HFF-Myc (cell line): Measurements from ENCODE around the gene FUZ.

Source experiments
- DNase-seq: peaks from one replicate; pipeline ENCODE4 v3.0.0-alpha.2; 2011; ENCODE audit warnings: low read depth; ENCODE audit errors: extremely low read depth
- H3K4me3 ChIP-seq: replicated peaks from 2 replicates; pipeline ENCODE4 v1.5.1; 2011; ENCODE audit warnings: low read depth, mild to moderate bottlenecking, control low read depth, low read length
- TF ChIP-seq, protein P1 (sequence below): IDR thresholded peaks from 2 replicates; pipeline ENCODE4 v1.5.1; 2012; ENCODE audit warnings: mild to moderate bottlenecking, low read depth, low read length, control low read depth; ENCODE audit errors: missing control alignments

The FUZ gene

DNA sequence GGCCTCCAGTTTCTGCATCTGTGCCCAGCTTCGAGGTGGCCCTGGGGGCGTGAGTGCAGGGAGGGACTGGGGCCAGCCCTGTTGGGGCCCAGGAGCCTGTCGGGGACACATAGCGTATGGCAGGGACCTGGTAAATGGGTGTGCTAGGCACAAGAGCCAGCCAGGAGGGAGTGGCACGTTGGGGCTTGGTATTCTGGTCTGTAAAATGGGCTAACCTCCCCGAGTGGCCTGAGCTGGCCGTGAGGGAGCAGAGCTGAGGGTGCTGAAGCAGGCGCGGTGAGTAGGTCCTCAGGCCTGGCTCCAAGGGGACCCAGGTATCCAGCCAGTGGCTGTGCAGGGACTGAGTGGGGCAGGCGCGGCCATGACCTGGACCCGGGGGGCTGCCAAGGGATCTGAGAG lies 42.2 kb upstream of the FUZ start:
- TF ChIP-seq, protein P1, sequence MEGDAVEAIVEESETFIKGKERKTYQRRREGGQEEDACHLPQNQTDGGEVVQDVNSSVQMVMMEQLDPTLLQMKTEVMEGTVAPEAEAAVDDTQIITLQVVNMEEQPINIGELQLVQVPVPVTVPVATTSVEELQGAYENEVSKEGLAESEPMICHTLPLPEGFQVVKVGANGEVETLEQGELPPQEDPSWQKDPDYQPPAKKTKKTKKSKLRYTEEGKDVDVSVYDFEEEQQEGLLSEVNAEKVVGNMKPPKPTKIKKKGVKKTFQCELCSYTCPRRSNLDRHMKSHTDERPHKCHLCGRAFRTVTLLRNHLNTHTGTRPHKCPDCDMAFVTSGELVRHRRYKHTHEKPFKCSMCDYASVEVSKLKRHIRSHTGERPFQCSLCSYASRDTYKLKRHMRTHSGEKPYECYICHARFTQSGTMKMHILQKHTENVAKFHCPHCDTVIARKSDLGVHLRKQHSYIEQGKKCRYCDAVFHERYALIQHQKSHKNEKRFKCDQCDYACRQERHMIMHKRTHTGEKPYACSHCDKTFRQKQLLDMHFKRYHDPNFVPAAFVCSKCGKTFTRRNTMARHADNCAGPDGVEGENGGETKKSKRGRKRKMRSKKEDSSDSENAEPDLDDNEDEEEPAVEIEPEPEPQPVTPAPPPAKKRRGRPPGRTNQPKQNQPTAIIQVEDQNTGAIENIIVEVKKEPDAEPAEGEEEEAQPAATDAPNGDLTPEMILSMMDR: no peak
- no peak overlapping the region for H3K4me3 ChIP-seq
- no peak for DNase-seq

- TF ChIP-seq, protein P1: no peak
- no peak for DNase-seq
- H3K4me3 ChIP-seq: no peak overlapping the region
These were observed 41.5 kb upstream of the FUZ start for GRCh38 chr19:49854378-49855263.

DNA sequence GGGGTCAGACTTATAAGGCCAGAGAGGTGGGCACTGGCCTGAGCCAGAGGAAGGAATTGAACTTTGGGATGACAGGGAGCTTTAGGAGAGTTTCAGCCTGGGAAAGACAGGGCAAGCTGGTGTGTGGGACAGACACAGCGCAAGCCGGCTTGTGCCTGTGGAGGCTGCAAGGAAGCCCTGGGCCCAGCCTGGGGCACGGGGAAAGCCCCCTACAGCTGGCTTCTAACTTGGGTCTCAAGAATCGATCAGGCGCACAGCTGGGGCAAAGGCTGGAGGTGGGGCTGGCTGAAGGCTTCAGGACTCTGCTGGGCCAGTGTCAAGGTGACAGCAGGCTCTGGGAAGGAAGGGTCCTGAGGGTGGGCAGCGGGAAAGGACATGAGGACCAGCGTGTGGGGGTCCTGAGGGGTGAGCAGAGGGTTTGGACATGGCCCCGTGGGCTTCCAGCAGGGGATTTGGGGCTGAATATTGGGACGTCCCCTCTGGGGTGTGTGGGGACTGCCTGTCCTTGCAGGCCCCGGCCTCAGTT lies 40.8 kb upstream of the FUZ start:
- no peak overlapping the region for H3K4me3 ChIP-seq
- TF ChIP-seq, protein P1: no peak
- DNase-seq: no peak

- TF ChIP-seq, protein P1: no peak
- peak overlapping the region; percentile 70 for H3K4me3 ChIP-seq
- DNase-seq: no peak
These were observed 39.6 kb upstream of the FUZ start for GRCh38 chr19:49852631-49853126.

DNA sequence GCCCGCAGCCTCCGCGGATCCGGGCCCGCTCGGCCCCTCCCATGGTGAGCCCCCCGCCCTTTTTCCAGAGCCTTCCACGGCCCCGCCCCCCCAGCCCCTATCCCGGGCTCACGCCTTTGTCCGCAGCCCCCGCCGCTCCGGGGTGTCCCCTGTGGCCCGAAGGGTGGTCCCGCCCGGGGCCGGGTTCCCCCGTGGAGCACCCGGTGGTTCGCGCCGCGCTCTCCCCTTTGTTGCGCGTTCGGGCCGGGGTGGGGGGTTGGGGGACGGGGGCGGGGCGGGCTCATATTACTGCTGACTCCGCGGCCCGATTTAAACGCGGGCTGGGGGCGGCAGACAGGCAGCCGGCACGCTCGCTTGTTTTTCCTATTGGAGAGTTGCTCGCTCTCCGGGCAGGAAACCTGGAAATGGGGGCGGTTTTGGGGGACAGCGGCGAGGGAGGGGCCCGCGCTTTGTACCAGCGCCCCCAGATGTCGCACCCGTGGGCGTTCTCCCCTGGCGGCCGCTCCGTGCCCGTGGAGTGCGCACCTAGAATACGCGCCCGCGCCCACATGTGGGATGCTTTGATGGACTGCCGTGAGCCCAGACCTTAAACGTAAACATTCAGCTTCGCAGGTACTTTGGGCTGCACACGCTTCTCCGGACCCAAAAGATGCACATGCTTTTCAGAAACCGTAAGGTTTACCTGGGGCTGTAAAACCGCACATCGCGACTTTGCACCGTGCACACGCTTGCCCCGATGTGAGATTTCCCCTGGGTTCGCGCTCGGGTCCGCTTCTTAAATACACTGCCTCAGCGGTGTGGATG lies 38.6 kb upstream of the FUZ start:
- no peak for DNase-seq
- TF ChIP-seq, protein P1: no peak
- peak overlapping the region; percentile 70 for H3K4me3 ChIP-seq

DNA sequence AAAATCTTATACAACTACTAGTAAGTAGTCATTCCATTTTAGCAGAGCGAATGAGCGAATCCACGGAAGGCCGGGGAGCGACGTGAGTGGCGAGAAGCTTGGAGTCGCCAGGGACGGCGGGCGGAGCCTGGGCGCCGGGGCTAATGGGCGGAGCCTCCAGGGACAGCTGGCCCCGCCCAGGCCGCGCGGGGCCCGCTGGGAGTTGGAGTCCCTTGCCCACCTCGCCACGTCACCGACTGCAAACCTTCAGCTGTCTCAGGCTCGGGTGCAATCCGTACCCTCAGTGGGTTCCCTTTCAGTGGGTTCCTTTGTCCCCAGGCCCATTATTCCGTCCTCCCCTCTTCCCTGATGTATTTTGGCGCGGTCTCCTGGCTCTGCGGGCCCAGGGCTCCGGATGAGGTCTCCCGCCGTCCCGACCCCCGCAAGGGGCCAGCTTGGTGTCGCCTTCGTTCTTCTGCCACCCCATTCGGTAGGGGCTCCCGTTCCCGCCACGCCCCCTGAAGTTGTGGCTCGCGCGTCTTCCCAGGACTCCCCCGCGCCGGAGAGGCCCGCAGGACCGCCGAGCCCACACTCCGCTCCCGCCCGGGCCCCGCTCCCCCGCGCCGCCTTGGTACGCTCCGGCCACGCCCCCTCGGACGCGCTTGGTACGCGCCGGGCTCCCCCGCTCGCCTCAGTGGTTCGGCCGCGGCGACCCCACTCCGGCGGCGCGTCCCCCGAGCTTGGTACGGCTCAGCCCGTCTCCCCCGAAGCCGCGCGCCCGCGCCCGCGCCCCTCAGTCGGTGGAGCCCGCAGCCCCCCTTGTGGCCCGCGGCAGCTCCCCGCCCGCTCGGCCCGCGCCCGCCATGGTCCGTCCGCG lies 37.6 kb upstream of the FUZ start, which contains the start of gene PTOV1:
Gene PTOV1, plus strand, starts transcription at position 673 of the 856 bp plus-strand sequence.
- peak within 1 kb of the TSS; percentile 70 for H3K4me3 ChIP-seq
- peak; percentile 67 for DNase-seq
- TF ChIP-seq, protein P1: no peak
